HG02571 (cell line): ENCODE data around the gene THYN1.
"Not testable (repeated sequence)": the region's sequence is repeated elsewhere in the genome, so short reads cannot be mapped to it uniquely, and the experiment has no call there.

ENCODE experiments used
- ATAC-seq: cut with Tn5 transposase; IDR thresholded peaks from one replicate; pipeline ENCODE4 v1.9.1; 2021; ENCODE audit warnings: mild to moderate bottlenecking, moderate library complexity; ENCODE audit not compliant: unreplicated experiment

Gene THYN1

GRCh38 chr11:134253188-134253993 lies at the start of gene THYN1, which contains the start of gene ACAD8:
Gene THYN1, minus strand, starts transcription at chr11:134253352. Its CDS starts 470 bp downstream, at chr11:134252882.
Gene ACAD8, plus strand, starts transcription at chr11:134253568. Its CDS starts 33 bp downstream, at chr11:134253601.
- ATAC-seq, result peak; percentile 99

GRCh38 chr11:134294664-134295063 lies 41.5 kb upstream of the THYN1 start:
- no peak for ATAC-seq

GRCh38 chr11:134293119-134294113 lies 40.3 kb upstream of the THYN1 start:
- ATAC-seq, result no peak

GRCh38 chr11:134292661-134293060 lies 39.5 kb upstream of the THYN1 start:
- no peak for ATAC-seq

- ATAC-seq, result no peak
Measured at GRCh38 chr11:134291196-134291595, 38.0 kb upstream of the THYN1 start.

GRCh38 chr11:134290646-134291045 lies 37.5 kb upstream of the THYN1 start:
- no peak for ATAC-seq

- ATAC-seq, result no peak
Measured at GRCh38 chr11:134289789-134290188, 36.6 kb upstream of the THYN1 start.

GRCh38 chr11:134289167-134289566 lies 36.0 kb upstream of the THYN1 start:
- ATAC-seq, result no peak

GRCh38 chr11:134288486-134288885 lies 35.3 kb upstream of the THYN1 start:
- no peak for ATAC-seq

- no peak for ATAC-seq
Measured at GRCh38 chr11:134287561-134287960, 34.4 kb upstream of the THYN1 start.

GRCh38 chr11:134284349-134284748 lies 31.2 kb upstream of the THYN1 start:
- ATAC-seq, result not testable (repeated sequence)

GRCh38 chr11:134283461-134284230 lies 30.5 kb upstream of the THYN1 start:
- ATAC-seq, result no peak

- ATAC-seq, result no peak
Measured at GRCh38 chr11:134282121-134283045, 29.2 kb upstream of the THYN1 start.

- not testable (repeated sequence) for ATAC-seq
Measured at GRCh38 chr11:134281635-134282034, 28.5 kb upstream of the THYN1 start.

GRCh38 chr11:134278356-134278755 lies 25.2 kb upstream of the THYN1 start:
- no peak for ATAC-seq

GRCh38 chr11:134277183-134278001 lies 24.2 kb upstream of the THYN1 start:
- no peak for ATAC-seq

GRCh38 chr11:134276396-134277182 lies 23.4 kb upstream of the THYN1 start:
- ATAC-seq, result no peak
